ENCODE measurements around the gene RGL3. TPM values are rescaled to one million over a fixed set of nuclear protein-coding genes. Genes with fewer than 3 reads are reported as not detected.

The RGL3 gene
- total RNA-seq, 2 donors from 2014 or later = 125 to 131 TPM

DNA sequence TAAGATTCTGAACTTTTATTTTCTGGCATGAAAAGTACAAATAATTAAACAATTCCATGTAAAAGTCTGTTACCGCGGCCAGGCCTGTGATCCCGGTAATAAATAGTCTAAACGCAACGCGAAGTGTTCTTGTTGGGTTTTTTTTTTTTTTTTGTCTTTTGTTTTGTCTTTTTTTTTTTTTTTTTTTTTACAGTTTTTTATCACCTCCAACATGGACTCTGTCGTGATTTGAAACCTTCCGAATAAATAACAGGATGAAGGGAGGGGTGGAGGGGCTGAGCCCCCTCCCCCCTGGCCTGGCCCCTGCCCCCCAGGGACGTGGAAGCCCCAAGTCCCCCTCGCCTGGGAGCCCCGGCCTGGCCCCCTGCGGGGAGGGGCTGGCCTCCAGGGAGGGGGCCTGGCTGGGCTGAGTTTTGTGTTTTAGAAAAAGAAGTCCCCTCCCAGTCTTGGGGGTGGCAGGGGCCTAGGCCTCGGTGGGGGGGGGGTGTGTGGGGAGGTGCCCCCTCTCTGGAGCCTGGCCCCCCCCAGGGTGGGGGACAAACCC is 32.3 kb upstream of the RGL3 start:
- TF ChIP-seq, protein P1, sequence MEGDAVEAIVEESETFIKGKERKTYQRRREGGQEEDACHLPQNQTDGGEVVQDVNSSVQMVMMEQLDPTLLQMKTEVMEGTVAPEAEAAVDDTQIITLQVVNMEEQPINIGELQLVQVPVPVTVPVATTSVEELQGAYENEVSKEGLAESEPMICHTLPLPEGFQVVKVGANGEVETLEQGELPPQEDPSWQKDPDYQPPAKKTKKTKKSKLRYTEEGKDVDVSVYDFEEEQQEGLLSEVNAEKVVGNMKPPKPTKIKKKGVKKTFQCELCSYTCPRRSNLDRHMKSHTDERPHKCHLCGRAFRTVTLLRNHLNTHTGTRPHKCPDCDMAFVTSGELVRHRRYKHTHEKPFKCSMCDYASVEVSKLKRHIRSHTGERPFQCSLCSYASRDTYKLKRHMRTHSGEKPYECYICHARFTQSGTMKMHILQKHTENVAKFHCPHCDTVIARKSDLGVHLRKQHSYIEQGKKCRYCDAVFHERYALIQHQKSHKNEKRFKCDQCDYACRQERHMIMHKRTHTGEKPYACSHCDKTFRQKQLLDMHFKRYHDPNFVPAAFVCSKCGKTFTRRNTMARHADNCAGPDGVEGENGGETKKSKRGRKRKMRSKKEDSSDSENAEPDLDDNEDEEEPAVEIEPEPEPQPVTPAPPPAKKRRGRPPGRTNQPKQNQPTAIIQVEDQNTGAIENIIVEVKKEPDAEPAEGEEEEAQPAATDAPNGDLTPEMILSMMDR (conservative IDR thresholded peaks at IDR 0.05) = no peak
- Mint-ChIP-seq H3K27me3 (ENCODE audit: insufficient read depth) (no peaks in the 10 kb centered on the region), H3K4me3 (no peak overlapping the region), H3K4me1 (peaks cover 4% of the 10 kb centered on the region), H3K36me3 (ENCODE audit: low read depth) (peaks cover 16% of the 10 kb centered on the region), H3K9me3 (no peaks in the 10 kb centered on the region), H3K27ac (no peak overlapping the region)
- Histone ChIP-seq H3K4me1 (ENCODE audit: control insufficient read depth, insufficient read depth, low read length) (no peaks in the 10 kb centered on the region), H3K4me3 (ENCODE audit: low read length) (no peak overlapping the region), H3K9me3 (ENCODE audit: control insufficient read depth, low read length) (no peaks in the 10 kb centered on the region), H3K27me3 (ENCODE audit: control insufficient read depth, insufficient read depth, low read length, poor library complexity, severe bottlenecking) (no peaks in the 10 kb centered on the region), H3K9ac (ENCODE audit: extremely low read depth, low read length, poor library complexity, severe bottlenecking) (no peak overlapping the region), H3K36me3 (ENCODE audit: control insufficient read depth, insufficient read depth, low read length) (peaks cover 33% of the 10 kb centered on the region), H3K27ac (ENCODE audit: low read depth, low read length) (no peak overlapping the region)
- 55 to 75% methylated on average over 2 to 10 of the region's 13 CpGs for WGBS, 2 experiments (ENCODE audit: insufficient coverage in 1 of 2, insufficient read length in 1 of 2)
- DNase-seq = no peak

DNA sequence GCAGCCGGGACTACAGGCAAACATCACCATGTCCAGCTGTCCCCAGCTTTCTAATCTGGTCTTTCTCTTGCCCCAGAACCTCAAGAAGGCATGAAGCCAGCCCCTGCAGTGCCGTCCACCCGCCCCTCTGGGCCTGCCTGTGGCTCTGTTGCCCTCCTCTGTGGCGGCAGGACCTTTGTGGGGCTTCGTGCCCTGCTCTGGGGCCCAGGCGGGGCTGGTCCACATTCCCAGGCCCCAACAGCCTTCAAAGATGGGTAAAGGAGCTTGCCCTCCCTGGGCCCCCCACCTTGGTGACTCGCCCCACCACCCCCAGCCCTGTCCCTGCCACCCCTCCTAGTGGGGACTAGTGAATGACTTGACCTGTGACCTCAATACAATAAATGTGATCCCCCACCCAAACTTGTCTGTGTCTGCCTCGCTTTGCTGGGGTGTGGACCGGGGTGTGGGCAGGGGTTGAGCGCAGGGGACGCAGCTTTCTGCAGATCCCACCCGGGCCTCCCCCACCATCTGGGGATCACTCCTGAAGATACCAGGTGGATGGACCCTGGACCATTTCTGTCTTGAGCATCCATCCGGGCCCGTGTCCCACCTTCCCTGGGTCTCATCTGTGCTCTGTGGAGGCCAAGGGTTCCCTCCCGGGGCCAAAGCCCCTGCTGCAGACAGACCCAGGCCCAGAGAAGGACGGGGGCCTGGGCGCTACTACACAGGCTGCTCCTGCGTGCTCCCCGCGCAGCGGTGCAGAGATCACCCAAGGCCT is 31.6 kb upstream of the RGL3 start:
- no peak overlapping the region for H3K27ac ChIP-seq (ENCODE audit: low read depth, low read length)

DNA sequence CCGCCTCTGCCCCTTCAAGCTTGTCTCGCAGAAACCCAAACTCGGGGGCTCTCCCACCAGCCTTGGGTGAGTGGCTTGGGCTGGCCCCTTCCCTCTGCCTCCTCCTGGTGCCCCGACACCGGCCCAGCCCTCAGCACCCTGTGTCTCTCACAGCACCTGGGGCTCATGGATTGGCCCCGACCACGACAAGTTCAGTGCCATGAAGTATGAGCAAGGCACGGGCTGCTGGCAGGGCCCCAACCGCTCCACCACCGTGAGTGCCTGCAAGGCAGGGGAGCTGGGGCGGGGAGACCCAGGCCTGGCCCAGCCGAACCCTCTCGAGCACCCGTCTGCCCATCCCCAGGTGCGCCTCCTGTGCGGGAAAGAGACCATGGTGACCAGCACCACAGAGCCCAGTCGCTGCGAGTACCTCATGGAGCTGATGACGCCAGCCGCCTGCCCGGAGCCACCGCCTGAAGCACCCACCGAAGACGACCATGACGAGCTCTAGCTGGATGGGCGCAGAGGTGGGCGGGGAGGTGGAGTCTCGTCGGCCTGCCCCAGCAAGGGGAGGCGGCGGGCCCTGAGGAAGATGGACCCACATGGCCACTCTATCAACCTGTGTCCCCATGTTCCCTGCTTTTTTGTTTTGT is 29.9 kb upstream of the RGL3 start:
- no peak overlapping the region for H3K27ac Mint-ChIP-seq
- Histone ChIP-seq H3K27ac (ENCODE audit: low read depth, low read length) (no peak overlapping the region), H3K9me3 (ENCODE audit: control insufficient read depth, low read length) (no peaks in the 10 kb centered on the region), H3K27me3 (ENCODE audit: control insufficient read depth, insufficient read depth, low read length, poor library complexity, severe bottlenecking) (no peaks in the 10 kb centered on the region), H3K9ac (ENCODE audit: extremely low read depth, low read length, poor library complexity, severe bottlenecking) (no peak overlapping the region), H3K36me3 (ENCODE audit: control insufficient read depth, insufficient read depth, low read length) (peaks cover 42% of the 10 kb centered on the region), H3K4me1 (ENCODE audit: control insufficient read depth, insufficient read depth, low read length) (no peaks in the 10 kb centered on the region), H3K4me3 (ENCODE audit: low read length) (no peak overlapping the region)
- no peak for DNase-seq
- H3K36me3 Mint-ChIP-seq (ENCODE audit: low read depth) = peaks cover 28% of the 10 kb centered on the region
- peaks cover 4% of the 10 kb centered on the region for H3K4me1 Mint-ChIP-seq
- no peak overlapping the region for H3K4me3 Mint-ChIP-seq
- TF ChIP-seq, protein P1 (conservative IDR thresholded peaks at IDR 0.05) = no peak
- WGBS, 2 experiments (ENCODE audit: insufficient coverage in 1 of 2, insufficient read length in 1 of 2) = 95 to 97% methylated on average over 14 to 31 of the region's 31 CpGs
- no peaks in the 10 kb centered on the region for H3K27me3 Mint-ChIP-seq (ENCODE audit: insufficient read depth)
- H3K9me3 Mint-ChIP-seq = no peaks in the 10 kb centered on the region

More for the DNA sequence above, 31.6 kb upstream of the RGL3 start:
- no peak overlapping the region for H3K27ac Mint-ChIP-seq
- peaks cover 16% of the 10 kb centered on the region for H3K36me3 Mint-ChIP-seq (ENCODE audit: low read depth)
- no peaks in the 10 kb centered on the region for H3K9me3 Mint-ChIP-seq
- TF ChIP-seq, protein P1 (conservative IDR thresholded peaks at IDR 0.05) = no peak
- no peak overlapping the region for H3K9ac ChIP-seq (ENCODE audit: extremely low read depth, low read length, poor library complexity, severe bottlenecking)
- DNase-seq = peak; percentile 47
- H3K9me3 ChIP-seq (ENCODE audit: control insufficient read depth, low read length) = no peaks in the 10 kb centered on the region
- H3K27me3 ChIP-seq (ENCODE audit: control insufficient read depth, insufficient read depth, low read length, poor library complexity, severe bottlenecking) = no peaks in the 10 kb centered on the region
- peaks cover 4% of the 10 kb centered on the region for H3K4me1 Mint-ChIP-seq
- no peak overlapping the region for H3K4me3 ChIP-seq (ENCODE audit: low read length)
- peaks cover 33% of the 10 kb centered on the region for H3K36me3 ChIP-seq (ENCODE audit: control insufficient read depth, insufficient read depth, low read length)
- WGBS, 2 experiments (ENCODE audit: insufficient coverage in 1 of 2, insufficient read length in 1 of 2) = 85 to 93% methylated on average over 11 to 21 of the region's 21 CpGs
- no peaks in the 10 kb centered on the region for H3K27me3 Mint-ChIP-seq (ENCODE audit: insufficient read depth)
- H3K4me3 Mint-ChIP-seq = no peak overlapping the region
- H3K4me1 ChIP-seq (ENCODE audit: control insufficient read depth, insufficient read depth, low read length) = no peaks in the 10 kb centered on the region
